HepG2 (cell line): Measurements from ENCODE around the gene ST6GALNAC4. TPM values are rescaled to one million over a fixed set of nuclear protein-coding genes. Genes with fewer than 3 reads are reported as not detected.

Experiments
- ATF7-NPFF ChIP-seq: sonication (generic); formaldehyde crosslinking; IDR thresholded peaks from 2 replicates; pipeline ENCODE4 v1.8.1; 2023; ENCODE audit warnings: mild to moderate bottlenecking, low read depth, missing genetic modification reagents, moderate library complexity
- CREB3 ChIP-seq: sonication (generic); formaldehyde crosslinking; IDR thresholded peaks from 2 replicates; pipeline ENCODE4 v1.5.0; 2020; ENCODE audit warnings: missing genetic modification reagents
- E2F2 ChIP-seq: sonication (generic); formaldehyde crosslinking; IDR thresholded peaks from 2 replicates; pipeline ENCODE4 v1.4.0; 2020; ENCODE audit warnings: missing genetic modification reagents, borderline replicate concordance
- IRF9 ChIP-seq: sonication (generic); formaldehyde crosslinking; IDR thresholded peaks from 2 replicates; pipeline ENCODE4 v1.8.0; 2022; ENCODE audit warnings: missing genetic modification reagents, mild to moderate bottlenecking, borderline replicate concordance
- KLF6 ChIP-seq: IDR thresholded peaks from 2 replicates; pipeline ENCODE4 v1.8.0; 2016; ENCODE audit warnings: missing biosample characterization, missing genetic modification reagents
- MXI1 ChIP-seq: IDR thresholded peaks from 3 replicates; pipeline ENCODE4 v1.6.1; 2012; ENCODE audit warnings: low read depth, low read length, inconsistent platforms, borderline replicate concordance
- MZF1 ChIP-seq: sonication (generic); formaldehyde crosslinking; IDR thresholded peaks from 2 replicates; pipeline ENCODE4 v1.8.1; 2023; ENCODE audit warnings: mild to moderate bottlenecking, missing genetic modification reagents, borderline replicate concordance
- NBN ChIP-seq: fragments of 450-650 bp; conservative IDR thresholded peaks from 2 replicates; pipeline ENCODE4 v1.6.1; 2017
- NFE2L2 ChIP-seq: fragments of 150-350 bp; IDR thresholded peaks from 2 replicates; pipeline ENCODE4 v1.6.1; 2014; ENCODE audit warnings: low read length
- NKX3-1 ChIP-seq: sonication (generic); formaldehyde crosslinking; IDR thresholded peaks from 2 replicates; pipeline ENCODE4 v1.5.0; 2020; ENCODE audit warnings: missing genetic modification reagents
- PBX2 ChIP-seq: IDR thresholded peaks from 2 replicates; pipeline ENCODE4 v1.6.1; 2016; ENCODE audit warnings: control low read depth
- POGZ ChIP-seq: sonication (generic); formaldehyde crosslinking; IDR thresholded peaks from 2 replicates; pipeline ENCODE4 v1.4.0; 2020; ENCODE audit warnings: mild to moderate bottlenecking, missing genetic modification reagents
- RFX1 ChIP-seq: fragments of 450-650 bp; IDR thresholded peaks from 2 replicates; pipeline ENCODE4 v1.6.1; 2017
- SCMH1 ChIP-seq: sonication (generic); formaldehyde crosslinking; IDR thresholded peaks from 2 replicates; pipeline ENCODE4 v1.9.0; 2021; ENCODE audit warnings: missing genetic modification reagents, mild to moderate bottlenecking, borderline replicate concordance
- SMARCC2 ChIP-seq: fragments of 450-650 bp; IDR thresholded peaks from 2 replicates; pipeline ENCODE4 v1.6.1; 2017; ENCODE audit warnings: antibody characterized with exemption, mild to moderate bottlenecking
- SNAI1 ChIP-seq: sonication (generic); formaldehyde crosslinking; IDR thresholded peaks from 2 replicates; pipeline ENCODE4 v1.5.0; 2020; ENCODE audit warnings: mild to moderate bottlenecking, missing genetic modification reagents, borderline replicate concordance
- SOX6 ChIP-seq, 2 experiments: fragments of 450-650 bp in 1 of 2; sonication (generic) in 1 of 2; formaldehyde crosslinking in 1 of 2; IDR thresholded peaks; 2 replicates each; pipeline versions ENCODE4 v1.4.0 to v1.6.1; 2017 to 2020; ENCODE audit warnings: antibody characterized with exemption in 1 of 2, mild to moderate bottlenecking in 1 of 2, missing genetic modification reagents in 1 of 2
- SUZ12 ChIP-seq: fragments of 150-350 bp; IDR thresholded peaks from 2 replicates; pipeline ENCODE4 v1.6.1; 2014; ENCODE audit warnings: low read depth, low read length
- ZBTB38 ChIP-seq: sonication (generic); formaldehyde crosslinking; IDR thresholded peaks from 2 replicates; pipeline ENCODE4 v1.5.1; 2020; ENCODE audit warnings: mild to moderate bottlenecking, missing genetic modification reagents
- ZFAT ChIP-seq: sonication (generic); formaldehyde crosslinking; conservative IDR thresholded peaks from 2 replicates; pipeline ENCODE4 v1.8.1; 2023; ENCODE audit warnings: missing genetic modification reagents, inconsistent platforms
- ZNF124 ChIP-seq: sonication (generic); formaldehyde crosslinking; IDR thresholded peaks from 2 replicates; pipeline ENCODE4 v1.4.0; 2020; ENCODE audit warnings: missing genetic modification reagents
- ZNF256 ChIP-seq: sonication (generic); formaldehyde crosslinking; conservative IDR thresholded peaks from 2 replicates; pipeline ENCODE4 v1.4.0; 2020; ENCODE audit warnings: missing genetic modification reagents
- ZNF263 ChIP-seq: sonication (generic); formaldehyde crosslinking; IDR thresholded peaks from 2 replicates; pipeline ENCODE4 v1.4.0; 2020; ENCODE audit warnings: missing genetic modification reagents
- ZNF33B ChIP-seq: sonication (generic); formaldehyde crosslinking; IDR thresholded peaks from 2 replicates; pipeline ENCODE4 v1.5.1; 2020; ENCODE audit warnings: mild to moderate bottlenecking, missing genetic modification reagents
- ZNF562 ChIP-seq: sonication (generic); formaldehyde crosslinking; IDR thresholded peaks from 2 replicates; pipeline ENCODE4 v1.8.0; 2022; ENCODE audit warnings: missing genetic modification reagents, borderline replicate concordance
- ZNF724P ChIP-seq: sonication (generic); formaldehyde crosslinking; IDR thresholded peaks from 2 replicates; pipeline ENCODE4 v1.8.0; 2022; ENCODE audit warnings: missing genetic modification reagents, borderline replicate concordance
- polyA plus RNA-seq, 8 experiments: library from polyadenylated mRNA; depleted of rRNA in 3 of 8; stranded (reverse) in 7 of 8; unstranded in 1 of 8; fragments of >200 nt; fragmentation: Illumina TruSeq in 4 of 8; extraction: Trizol in 4 of 8; gene quantifications; 2 replicates each; pipeline versions ENCODE4 v1.2.1 to v1.2.3, GENCODE V29; 2011 to 2016; ENCODE audit warnings: low read depth in 4 of 8, missing spikeins in 1 of 8, mixed read lengths in 1 of 8; ENCODE audit not compliant: insufficient read depth in 1 of 8
- total RNA-seq, 5 experiments: library from RNA; depleted of rRNA; stranded (reverse); fragments of >200 nt; fragmentation: Illumina TruSeq; extraction: Trizol; gene quantifications; 2 replicates each; pipeline ENCODE4 v1.2.3, GENCODE V29; 2016; ENCODE audit warnings: low read depth in 1 of 5
- TF ChIP-seq, protein P1 (sequence below): sonication (generic); formaldehyde crosslinking; IDR thresholded peaks from 2 replicates; pipeline ENCODE4 v1.8.1; 2022; ENCODE audit warnings: mild to moderate bottlenecking, missing genetic modification reagents

Gene ST6GALNAC4
- total and polyA plus RNA-seq, 2 of the 13 experiments (the other 11 are each of a cell fraction or from before 2014, with no cell fraction given) = 18.8 to 27.7 TPM

DNA sequence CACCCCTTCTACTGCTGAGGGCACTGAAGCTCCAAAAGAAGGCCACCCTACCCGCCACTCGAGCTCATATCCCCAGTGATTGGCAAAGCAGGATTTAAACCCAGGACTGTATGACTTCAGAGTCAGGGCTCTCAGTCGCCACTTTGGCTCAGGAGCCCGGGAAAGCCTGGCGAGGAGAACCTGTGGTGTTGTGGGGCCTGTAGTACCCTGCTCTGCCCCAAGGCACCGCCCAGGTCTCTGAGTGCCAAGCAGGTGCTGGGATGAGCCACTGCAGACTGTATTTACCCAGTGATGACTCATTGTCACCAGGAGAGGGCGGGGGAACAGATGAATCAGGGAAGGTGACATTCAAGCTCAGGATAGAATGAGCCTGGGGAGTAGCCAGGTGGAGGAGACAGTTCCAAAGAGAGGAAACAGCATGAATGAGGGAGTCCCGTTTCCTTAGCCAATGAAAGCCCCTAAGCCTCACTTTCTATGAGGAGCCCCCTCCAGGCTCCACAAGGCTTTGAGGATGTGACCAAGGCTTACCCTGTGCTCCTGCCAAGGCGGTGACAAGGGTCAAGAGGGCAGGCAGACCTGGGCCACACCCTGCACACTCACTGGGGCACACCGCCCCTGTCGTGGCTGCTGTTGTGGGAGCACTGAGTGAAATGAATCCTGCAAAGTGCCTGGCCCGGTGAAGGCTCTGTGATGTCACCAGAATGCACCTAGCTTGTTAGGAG lies 38.6 kb upstream of the ST6GALNAC4 start (continued):
- TF ChIP-seq NKX3-1 (no peak), ZNF124 (CRISPR knock-in tag) (no peak), ATF7-NPFF (no peak), MXI1 (peak; percentile 60; the same call in 1 of the 3 replicates), IRF9 (CRISPR knock-in tag) (0 out of 2 replicates have a peak, but pooled peaks have one; percentile 38), CREB3 (CRISPR knock-in tag) (no peak), PBX2 (CRISPR knock-in tag) (no peak), SMARCC2 (no peak), NFE2L2 (no peak), E2F2 (no peak), ZNF263 (peak; percentile 94), MZF1 (CRISPR knock-in tag) (0 out of 2 replicates have a peak, but pooled peaks have one; percentile 50), ZFAT (CRISPR knock-in tag) (no peak), NBN (no peak), RFX1 (no peak), ZNF33B (CRISPR knock-in tag) (0 out of 2 replicates have a peak, but pooled peaks have one; percentile 28), ZNF562 (CRISPR knock-in tag) (no peak), SCMH1 (CRISPR knock-in tag) (no peak), ZNF256 (CRISPR knock-in tag) (no peak), SNAI1 (CRISPR knock-in tag) (no peak), ZNF724P (CRISPR knock-in tag) (no peak), POGZ (no peak), ZBTB38 (no peak), SUZ12 (no peak), SOX6 (IDR thresholded peaks at IDR 0.05) (no peak), SOX6 (CRISPR knock-in tag; IDR thresholded peaks at IDR 0.05) (peak; percentile 74), KLF6 (CRISPR knock-in tag) (peak; percentile 35; the same call in 1 of the 2 replicates)
- TF ChIP-seq, protein P1, sequence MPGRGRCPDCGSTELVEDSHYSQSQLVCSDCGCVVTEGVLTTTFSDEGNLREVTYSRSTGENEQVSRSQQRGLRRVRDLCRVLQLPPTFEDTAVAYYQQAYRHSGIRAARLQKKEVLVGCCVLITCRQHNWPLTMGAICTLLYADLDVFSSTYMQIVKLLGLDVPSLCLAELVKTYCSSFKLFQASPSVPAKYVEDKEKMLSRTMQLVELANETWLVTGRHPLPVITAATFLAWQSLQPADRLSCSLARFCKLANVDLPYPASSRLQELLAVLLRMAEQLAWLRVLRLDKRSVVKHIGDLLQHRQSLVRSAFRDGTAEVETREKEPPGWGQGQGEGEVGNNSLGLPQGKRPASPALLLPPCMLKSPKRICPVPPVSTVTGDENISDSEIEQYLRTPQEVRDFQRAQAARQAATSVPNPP = no peak
